H1 (cell line): ENCODE measurements around the gene USP37. TPM values are rescaled to one million over a fixed set of nuclear protein-coding genes. Genes with fewer than 3 reads are reported as not detected.

ENCODE experiments used
- ATF3 ChIP-seq: IDR thresholded peaks from 2 replicates; pipeline ENCODE4 v1.6.1; 2011; ENCODE audit warnings: low read depth, mild to moderate bottlenecking, low read length; ENCODE audit not compliant: insufficient read depth
- CHD7 ChIP-seq: fragments of 300-600 bp; sonication (generic); IDR thresholded peaks from 2 replicates; pipeline ENCODE4 v1.7.1; 2012; ENCODE audit warnings: low read length, moderate library complexity, mild to moderate bottlenecking, inconsistent platforms; ENCODE audit not compliant: insufficient replicate concordance
- polyA plus RNA-seq, 7 experiments: library from polyadenylated mRNA; depleted of rRNA in 3 of 7; stranded (reverse) in 5 of 7; unstranded in 2 of 7; fragments of >200 nt in 5 of 7; fragments of 200-250 nt in 2 of 7; gene quantifications; 1 replicate in 5 of 7; 2 replicates in 1 of 7; 4 replicates in 1 of 7; pipeline versions ENCODE4 v1.2.1 to v1.2.3, GENCODE V29; 2011 to 2013; ENCODE audit warnings: missing spikeins in 2 of 7, mixed read lengths in 2 of 7
- total RNA-seq: library from RNA; stranded (reverse); fragmentation: NEBNext Ultra II Directional; extraction: Animal tissue kit (Norgen Biotek cat#: 25700); gene quantifications from 2 replicates; pipeline ENCODE4 v1.2.1, GENCODE V29; 2021

USP37 gene
- total and polyA plus RNA-seq, 2 of the 8 experiments (the other 6 are each of a cell fraction or from before 2014, with no cell fraction given), result 3.8 to 29.1 TPM

- TF ChIP-seq CHD7 (no peak), ATF3 (no peak)
- TF ChIP-seq, all 59 proteins: peak for 0
Measured at GRCh38 chr2:218403810-218404209, 164.3 kb downstream of the USP37 start (continued).
